GM21723 (cell line): ENCODE data around the gene SMOC2.
"Not testable (repeated sequence)": the region's sequence is repeated elsewhere in the genome, so short reads cannot be mapped to it uniquely, and the experiment has no call there.

Source experiments
- ATAC-seq: cut with Tn5 transposase; IDR thresholded peaks from one replicate; pipeline ENCODE4 v1.9.1; 2021; ENCODE audit warnings: mild to moderate bottlenecking, moderate library complexity; ENCODE audit not compliant: unreplicated experiment

SMOC2 gene

GRCh38 chr6:168597471-168597875 is 156.5 kb downstream of the SMOC2 start:
- ATAC-seq = no peak

- ATAC-seq = no peak
Observed at GRCh38 chr6:168598251-168599117, 157.5 kb downstream of the SMOC2 start.

- ATAC-seq = no peak
Observed at GRCh38 chr6:168599118-168599494, 158.1 kb downstream of the SMOC2 start.

GRCh38 chr6:168599769-168600330 is 158.9 kb downstream of the SMOC2 start:
- no peak for ATAC-seq

GRCh38 chr6:168600381-168600780 is 159.4 kb downstream of the SMOC2 start:
- ATAC-seq = no peak

- no peak for ATAC-seq
Observed at GRCh38 chr6:168601111-168601510, 160.1 kb downstream of the SMOC2 start.

GRCh38 chr6:168601546-168601945 is 160.6 kb downstream of the SMOC2 start:
- ATAC-seq = no peak

- no peak for ATAC-seq
Observed at GRCh38 chr6:168602576-168602975, 161.6 kb downstream of the SMOC2 start.

- ATAC-seq = no peak
Observed at GRCh38 chr6:168603234-168603633, 162.2 kb downstream of the SMOC2 start.

GRCh38 chr6:168605964-168606363 is 165.0 kb downstream of the SMOC2 start:
- ATAC-seq = no peak

GRCh38 chr6:168606722-168607121 is 165.7 kb downstream of the SMOC2 start:
- ATAC-seq = no peak

GRCh38 chr6:168607272-168608112 is 166.5 kb downstream of the SMOC2 start:
- ATAC-seq = no peak

GRCh38 chr6:168608113-168608400 is 167.1 kb downstream of the SMOC2 start:
- ATAC-seq = no peak

- no peak for ATAC-seq
Observed at GRCh38 chr6:168609026-168609685, 168.2 kb downstream of the SMOC2 start.

GRCh38 chr6:168609914-168610490 is 169.0 kb downstream of the SMOC2 start:
- ATAC-seq = no peak

GRCh38 chr6:168610966-168611365 is 170.0 kb downstream of the SMOC2 start:
- ATAC-seq = not testable (repeated sequence)

GRCh38 chr6:168611691-168612090 is 170.7 kb downstream of the SMOC2 start:
- ATAC-seq = no peak

GRCh38 chr6:168612586-168612985 is 171.6 kb downstream of the SMOC2 start:
- no peak for ATAC-seq

- no peak for ATAC-seq
Observed at GRCh38 chr6:168615837-168616236, 174.9 kb downstream of the SMOC2 start.

- ATAC-seq = no peak
Observed at GRCh38 chr6:168616816-168617765, 176.1 kb downstream of the SMOC2 start.
